Panc1 (cell line): ENCODE measurements around the gene KCNJ14. TPM values are rescaled to one million over a fixed set of nuclear protein-coding genes. Genes with fewer than 3 reads are reported as not detected.

Source experiments
- ATAC-seq: fragments of 200-7000 bp; cut with Tn5 transposase; 2 replicates; pipeline ENCODE4 v1.9.1; 2020; ENCODE audit warnings: mild to moderate bottlenecking, moderate library complexity
- BruUV-seq: library from RNA; stranded (reverse); fragments of 400-500 nt; replicated peaks from 2 replicates; lab custom pipeline; 2021; lab: Mats Ljungman, UMichigan
- CTCF ChIA-PET: fragments of 300-600 bp; sonication (Branson Sonifier 250); formaldehyde crosslinking; loops from one replicate; lab custom pipeline; 2022; ENCODE audit warnings: antibody characterized with exemption; lab: Charles Lee
- POLR2A ChIA-PET: fragments of 300-600 bp; sonication (Branson Sonifier 250); formaldehyde crosslinking; loops from one replicate; lab custom pipeline; 2022; ENCODE audit warnings: antibody characterized with exemption; lab: Charles Lee
- DNase-seq: peaks from one replicate; pipeline ENCODE4 v3.0.0-alpha.2; 2010; ENCODE audit warnings: low read depth, low spot score
- H3K27ac ChIP-seq: 2 replicates; pipeline ENCODE4 v1.5.1; 2011; ENCODE audit warnings: mild to moderate bottlenecking, low read length, inconsistent platforms
- H3K27me3 ChIP-seq: fragments of 200-500 bp; sonication (Bioruptor generic); 2 replicates; pipeline ENCODE4 v1.6.0; 2014; ENCODE audit warnings: low read length, inconsistent platforms; ENCODE audit not compliant: control insufficient read depth, insufficient read depth
- H3K36me3 ChIP-seq: fragments of 200-500 bp; sonication (Bioruptor generic); 2 replicates; pipeline ENCODE4 v1.5.1; 2014; ENCODE audit warnings: inconsistent platforms, mild to moderate bottlenecking, low read length, moderate library complexity; ENCODE audit not compliant: control insufficient read depth, insufficient read depth
- H3K4me1 ChIP-seq: 2 replicates; pipeline ENCODE4 v1.5.1; 2011; ENCODE audit warnings: inconsistent platforms, mild to moderate bottlenecking, low read length, moderate library complexity; ENCODE audit not compliant: control insufficient read depth, insufficient read depth
- H3K4me3 ChIP-seq, 2 experiments: 2 replicates each; pipeline ENCODE4 v1.5.1; 2011 to 2012; ENCODE audit warnings: low read depth in 2 of 2, low read length in 2 of 2, mild to moderate bottlenecking in 2 of 2, inconsistent platforms in 1 of 2, moderate library complexity in 1 of 2
- H3K9me3 ChIP-seq: fragments of 200-500 bp; sonication (Bioruptor generic); 2 replicates; pipeline ENCODE4 v1.5.1; 2014; ENCODE audit warnings: low read depth, mild to moderate bottlenecking, inconsistent platforms, low read length, moderate library complexity; ENCODE audit not compliant: control insufficient read depth, insufficient read depth
- POLR2AphosphoS5 ChIP-seq: IDR thresholded peaks from 2 replicates; pipeline ENCODE4 v1.6.1; 2012; ENCODE audit warnings: mild to moderate bottlenecking, low read depth, low read length, moderate library complexity
- SIN3A ChIP-seq: IDR thresholded peaks from 2 replicates; pipeline ENCODE4 v1.6.1; 2012; ENCODE audit warnings: low read depth, mild to moderate bottlenecking, low read length, moderate library complexity, borderline replicate concordance; ENCODE audit not compliant: insufficient read depth
- TCF7L2 ChIP-seq: IDR thresholded peaks from 2 replicates; pipeline ENCODE4 v1.6.1; 2011; ENCODE audit warnings: mild to moderate bottlenecking, low read depth, low read length, inconsistent platforms
- in situ Hi-C: cut with HindIII; loops from 2 replicates; pipeline ENCODE4 v1.10.0; 2016; ENCODE audit warnings: low sequenced_read_pairs, low pct_unique_long_range_greater_than_20kb
- intact Hi-C: fragments of 100-400 bp; cut with micrococcal nuclease; formaldehyde crosslinking; loops from one replicate; pipeline ENCODE4 v1.10.0; 2022; ENCODE audit not compliant: unreplicated experiment
- total RNA-seq: library from RNA; stranded (reverse); gene quantifications from one replicate; pipeline ENCODE4 v1.2.1, GENCODE V29; 2021; ENCODE audit not compliant: unreplicated experiment
- TF ChIP-seq, protein P1 (sequence below): fragments of 450-650 bp; IDR thresholded peaks from 2 replicates; pipeline ENCODE4 v1.5.1; 2017; ENCODE audit warnings: mild to moderate bottlenecking
- TF ChIP-seq, protein P2 (sequence below), 2 experiments: IDR thresholded peaks; 2 replicates each; pipeline ENCODE4 v1.6.1; 2011 to 2012; ENCODE audit warnings: low read depth in 2 of 2, control low read depth in 1 of 2, low read length in 1 of 2, mild to moderate bottlenecking in 1 of 2, moderate library complexity in 1 of 2; ENCODE audit not compliant: insufficient read depth in 1 of 2

The KCNJ14 gene
- total RNA-seq, 1 experiment from 2014 or later: 2.9 TPM

- DNase-seq (no peak), ATAC-seq (no peak)
- POLR2A ChIA-PET: no interaction called here
- Histone ChIP-seq H3K9me3 (no peaks in the 10 kb centered on the region), H3K4me1 (peaks cover 4% of the 10 kb centered on the region), H3K4me3 (no peak overlapping the region), H3K27ac (no peak overlapping the region), H3K27me3 (no peaks in the 10 kb centered on the region), H3K36me3 (no peaks in the 10 kb centered on the region)
- BruUV-seq: no TSS peak
- TF ChIP-seq SIN3A (no peak), TCF7L2 (no peak)
- CTCF ChIA-PET: no interaction called here
- in situ Hi-C loops (no loop called here), intact Hi-C loops (no loop called here)
Observed at GRCh38 chr19:48428670-48429069, 26.7 kb upstream of the KCNJ14 start.

GRCh38 chr19:48433337-48433736 is 22.0 kb upstream of the KCNJ14 start:
- H3K9me3 ChIP-seq: no peaks in the 10 kb centered on the region
- no peaks in the 10 kb centered on the region for H3K4me1 ChIP-seq
- DNase-seq: no peak
- H3K4me3 ChIP-seq: no peak overlapping the region
- POLR2A ChIA-PET: interaction anchor here (0.6 kb wide), 1 partner anchor 112 kb away, joined by 3 read pairs; no protein-coding TSS in a partner anchor
- CTCF ChIA-PET: no interaction called here
- H3K27ac ChIP-seq: no peak overlapping the region
- H3K36me3 ChIP-seq: no peaks in the 10 kb centered on the region
- no peak for ATAC-seq
- no TSS peak for BruUV-seq
- no peaks in the 10 kb centered on the region for H3K27me3 ChIP-seq
- intact Hi-C loops (no loop called here), in situ Hi-C loops (no loop called here)
- TF ChIP-seq, protein P1, sequence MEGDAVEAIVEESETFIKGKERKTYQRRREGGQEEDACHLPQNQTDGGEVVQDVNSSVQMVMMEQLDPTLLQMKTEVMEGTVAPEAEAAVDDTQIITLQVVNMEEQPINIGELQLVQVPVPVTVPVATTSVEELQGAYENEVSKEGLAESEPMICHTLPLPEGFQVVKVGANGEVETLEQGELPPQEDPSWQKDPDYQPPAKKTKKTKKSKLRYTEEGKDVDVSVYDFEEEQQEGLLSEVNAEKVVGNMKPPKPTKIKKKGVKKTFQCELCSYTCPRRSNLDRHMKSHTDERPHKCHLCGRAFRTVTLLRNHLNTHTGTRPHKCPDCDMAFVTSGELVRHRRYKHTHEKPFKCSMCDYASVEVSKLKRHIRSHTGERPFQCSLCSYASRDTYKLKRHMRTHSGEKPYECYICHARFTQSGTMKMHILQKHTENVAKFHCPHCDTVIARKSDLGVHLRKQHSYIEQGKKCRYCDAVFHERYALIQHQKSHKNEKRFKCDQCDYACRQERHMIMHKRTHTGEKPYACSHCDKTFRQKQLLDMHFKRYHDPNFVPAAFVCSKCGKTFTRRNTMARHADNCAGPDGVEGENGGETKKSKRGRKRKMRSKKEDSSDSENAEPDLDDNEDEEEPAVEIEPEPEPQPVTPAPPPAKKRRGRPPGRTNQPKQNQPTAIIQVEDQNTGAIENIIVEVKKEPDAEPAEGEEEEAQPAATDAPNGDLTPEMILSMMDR: no peak
- TF ChIP-seq SIN3A (no peak), POLR2AphosphoS5 (no peak), TCF7L2 (no peak)
- TF ChIP-seq, protein P2, sequence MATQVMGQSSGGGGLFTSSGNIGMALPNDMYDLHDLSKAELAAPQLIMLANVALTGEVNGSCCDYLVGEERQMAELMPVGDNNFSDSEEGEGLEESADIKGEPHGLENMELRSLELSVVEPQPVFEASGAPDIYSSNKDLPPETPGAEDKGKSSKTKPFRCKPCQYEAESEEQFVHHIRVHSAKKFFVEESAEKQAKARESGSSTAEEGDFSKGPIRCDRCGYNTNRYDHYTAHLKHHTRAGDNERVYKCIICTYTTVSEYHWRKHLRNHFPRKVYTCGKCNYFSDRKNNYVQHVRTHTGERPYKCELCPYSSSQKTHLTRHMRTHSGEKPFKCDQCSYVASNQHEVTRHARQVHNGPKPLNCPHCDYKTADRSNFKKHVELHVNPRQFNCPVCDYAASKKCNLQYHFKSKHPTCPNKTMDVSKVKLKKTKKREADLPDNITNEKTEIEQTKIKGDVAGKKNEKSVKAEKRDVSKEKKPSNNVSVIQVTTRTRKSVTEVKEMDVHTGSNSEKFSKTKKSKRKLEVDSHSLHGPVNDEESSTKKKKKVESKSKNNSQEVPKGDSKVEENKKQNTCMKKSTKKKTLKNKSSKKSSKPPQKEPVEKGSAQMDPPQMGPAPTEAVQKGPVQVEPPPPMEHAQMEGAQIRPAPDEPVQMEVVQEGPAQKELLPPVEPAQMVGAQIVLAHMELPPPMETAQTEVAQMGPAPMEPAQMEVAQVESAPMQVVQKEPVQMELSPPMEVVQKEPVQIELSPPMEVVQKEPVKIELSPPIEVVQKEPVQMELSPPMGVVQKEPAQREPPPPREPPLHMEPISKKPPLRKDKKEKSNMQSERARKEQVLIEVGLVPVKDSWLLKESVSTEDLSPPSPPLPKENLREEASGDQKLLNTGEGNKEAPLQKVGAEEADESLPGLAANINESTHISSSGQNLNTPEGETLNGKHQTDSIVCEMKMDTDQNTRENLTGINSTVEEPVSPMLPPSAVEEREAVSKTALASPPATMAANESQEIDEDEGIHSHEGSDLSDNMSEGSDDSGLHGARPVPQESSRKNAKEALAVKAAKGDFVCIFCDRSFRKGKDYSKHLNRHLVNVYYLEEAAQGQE (IDR thresholded peaks at IDR 0.05; ENCODE audit: insufficient read depth in 1 of 2, low read depth in 2 of 2, low read length in 1 of 2): no peak

GRCh38 chr19:48436586-48436985 is 18.8 kb upstream of the KCNJ14 start:
- Histone ChIP-seq H3K27ac (no peak overlapping the region), H3K27me3 (no peaks in the 10 kb centered on the region), H3K4me1 (no peaks in the 10 kb centered on the region), H3K36me3 (no peaks in the 10 kb centered on the region), H3K4me3 (no peak overlapping the region), H3K9me3 (no peaks in the 10 kb centered on the region)
- TF ChIP-seq TCF7L2 (no peak), SIN3A (no peak), POLR2AphosphoS5 (no peak)
- TF ChIP-seq, protein P2 (IDR thresholded peaks at IDR 0.05; ENCODE audit: insufficient read depth in 1 of 2, low read depth in 2 of 2, low read length in 1 of 2): no peak
- TF ChIP-seq, protein P1: no peak
- intact Hi-C loops (no loop called here), in situ Hi-C loops (no loop called here)
- CTCF ChIA-PET: no interaction called here
- no TSS peak for BruUV-seq
- POLR2A ChIA-PET: no interaction called here
- no peak for DNase-seq
- ATAC-seq: no peak
